Right hindlimb (tissue), 1 donor: ENCODE data around the gene RRP1.

Experiments used
- DNase-seq: peaks from one replicate; pipeline ENCODE4 v3.0.0-alpha.2; 2018

Gene RRP1

GRCh38 chr21:43759651-43760050 lies 29.7 kb upstream of the RRP1 start:
- no peak for DNase-seq

GRCh38 chr21:43760391-43760958 lies 28.9 kb upstream of the RRP1 start:
- no peak for DNase-seq

GRCh38 chr21:43761886-43762285 lies 27.5 kb upstream of the RRP1 start:
- DNase-seq, result no peak

- no peak for DNase-seq
These were observed 26.9 kb upstream of the RRP1 start for GRCh38 chr21:43762303-43763128.

- DNase-seq, result no peak
These were observed 25.4 kb upstream of the RRP1 start for GRCh38 chr21:43763901-43764523.

- DNase-seq, result no peak
These were observed 24.5 kb upstream of the RRP1 start for GRCh38 chr21:43764576-43765495.

DNA sequence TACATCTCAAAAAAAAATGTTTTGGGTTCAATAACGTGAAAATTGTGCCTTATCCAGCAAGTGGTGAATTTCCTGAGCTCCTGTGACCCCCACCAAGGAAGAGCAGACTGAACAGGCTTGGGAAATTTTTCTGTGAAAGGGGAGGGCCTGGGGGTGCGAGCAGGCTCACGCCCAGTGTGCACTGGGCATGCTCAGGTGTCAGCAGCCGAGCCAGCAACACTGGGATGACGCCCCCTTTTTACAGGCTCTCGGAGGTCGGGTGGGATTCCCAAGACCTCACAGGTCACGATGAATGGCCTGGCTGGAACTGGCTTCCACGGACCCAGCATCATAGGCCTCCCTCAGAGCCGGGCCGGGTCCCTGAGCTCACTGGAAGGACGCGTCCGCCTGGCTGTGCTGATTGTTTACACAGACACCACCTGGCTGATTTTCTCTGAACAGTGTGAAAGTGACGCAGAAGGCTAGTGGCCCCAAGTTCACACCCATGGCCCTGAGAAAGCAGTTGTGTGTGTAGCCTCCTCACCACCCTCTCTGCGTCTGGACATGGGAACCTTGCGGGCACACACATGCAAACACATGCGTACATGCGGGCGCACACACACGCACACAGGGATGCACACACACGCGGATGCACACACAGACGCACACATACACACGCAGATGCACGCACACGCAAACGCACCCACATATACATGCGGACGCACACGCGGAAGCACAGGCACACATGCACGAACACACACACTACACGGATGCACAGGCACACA lies 22.5 kb upstream of the RRP1 start:
- DNase-seq, result no peak

GRCh38 chr21:43767498-43767983 lies 21.8 kb upstream of the RRP1 start:
- DNase-seq, result no peak

DNA sequence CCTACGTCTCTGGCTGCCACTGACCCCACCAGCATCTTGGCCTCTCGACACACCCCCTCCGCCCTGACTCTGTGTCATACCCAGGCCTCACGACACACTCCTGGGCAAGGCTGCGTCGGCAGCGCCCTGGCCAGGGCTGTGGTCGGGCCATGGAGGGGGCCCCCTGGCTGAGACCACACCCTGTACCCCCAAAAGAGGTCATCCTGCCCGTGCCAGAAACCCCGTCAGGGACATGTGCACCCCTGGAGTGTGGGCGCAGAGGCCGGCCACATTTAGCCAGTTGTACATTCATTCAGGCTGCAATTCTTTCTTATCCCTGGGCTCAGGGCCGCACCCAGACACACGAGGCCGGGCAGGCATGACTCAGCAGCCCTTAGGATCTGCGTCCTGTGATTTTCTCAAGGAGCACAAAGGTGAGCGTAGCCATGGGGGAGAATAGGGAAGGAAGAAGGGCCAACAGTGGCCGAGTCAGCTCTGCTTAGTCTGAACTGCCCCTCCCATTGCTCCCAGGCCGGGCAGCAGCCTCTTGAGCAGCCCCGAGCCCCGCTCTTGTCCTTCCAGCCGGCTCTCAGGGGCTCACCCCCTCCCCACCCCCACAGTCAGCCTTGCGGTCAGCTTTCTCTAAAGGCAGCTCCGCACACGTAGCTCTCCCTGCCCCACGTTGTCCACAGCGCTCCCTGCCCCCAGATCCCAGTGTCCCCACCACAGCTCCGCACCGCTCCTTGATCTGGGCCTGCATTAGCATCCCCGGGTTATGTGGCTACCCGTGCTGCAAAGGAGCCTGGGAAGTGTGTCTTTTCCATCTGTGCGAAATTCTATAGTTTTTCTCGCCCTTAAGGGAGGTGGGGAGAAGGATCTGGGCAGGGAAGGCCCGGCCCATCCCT lies 21.2 kb upstream of the RRP1 start:
- DNase-seq, result no peak

GRCh38 chr21:43768868-43769167 lies 20.6 kb upstream of the RRP1 start:
- DNase-seq, result no peak

- DNase-seq, result no peak
These were observed 19.9 kb upstream of the RRP1 start for GRCh38 chr21:43769325-43769958.

GRCh38 chr21:43770066-43770655 lies 19.2 kb upstream of the RRP1 start:
- no peak for DNase-seq

GRCh38 chr21:43771199-43771675 lies 18.1 kb upstream of the RRP1 start:
- no peak for DNase-seq

DNA sequence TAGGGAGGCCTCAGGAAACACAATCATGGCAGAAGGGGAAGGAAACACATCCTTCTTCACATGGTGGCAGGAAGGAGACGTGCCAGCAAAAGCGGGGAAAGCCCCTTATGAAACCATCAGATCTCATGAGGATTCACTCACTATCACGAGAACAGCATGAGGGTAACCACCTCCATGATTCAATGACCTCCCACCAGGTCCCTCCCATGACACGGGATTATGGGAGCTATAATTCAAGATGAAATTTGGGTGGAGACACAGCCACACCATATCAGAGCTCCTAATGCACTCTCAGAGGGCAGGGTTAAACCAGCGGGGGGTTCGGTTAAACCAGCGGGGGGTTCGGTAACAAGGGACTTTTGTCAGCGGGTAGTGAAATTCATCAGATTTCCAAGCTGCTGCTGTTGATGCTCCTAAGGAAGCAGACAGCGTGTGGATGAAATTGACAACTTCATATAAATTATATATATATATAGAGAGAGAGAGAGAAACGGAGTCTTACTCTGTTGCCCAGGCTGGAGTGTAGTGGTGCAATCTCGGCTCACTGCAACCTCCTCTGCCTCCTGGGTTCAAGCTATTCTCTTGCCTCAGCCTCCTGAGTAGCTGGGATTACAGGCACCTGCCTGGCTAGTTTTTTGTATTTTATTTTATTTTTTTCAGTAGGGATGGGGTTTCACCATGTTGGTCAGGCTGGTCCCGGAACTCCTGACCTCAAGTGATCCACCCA lies 17.5 kb upstream of the RRP1 start:
- DNase-seq, result no peak

DNA sequence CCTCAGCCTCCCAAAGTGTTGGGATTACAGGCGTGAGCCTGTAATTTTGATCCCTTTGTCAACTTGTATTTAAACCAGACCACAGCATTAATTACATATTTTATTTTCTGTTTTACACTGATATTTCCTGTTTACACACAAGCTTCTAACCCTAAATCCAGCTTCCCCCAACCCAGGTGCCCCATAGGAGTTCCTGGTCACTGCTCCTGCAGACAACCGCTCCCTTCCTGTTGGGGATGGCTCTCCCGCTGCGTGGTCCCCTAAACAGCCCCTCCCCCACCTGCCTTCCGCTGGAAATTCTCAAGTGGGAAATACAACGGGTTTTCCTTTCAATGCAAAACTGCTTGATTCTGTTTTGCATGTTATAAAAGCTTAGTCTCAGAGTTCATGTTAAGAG lies 17.0 kb upstream of the RRP1 start:
- no peak for DNase-seq

DNA sequence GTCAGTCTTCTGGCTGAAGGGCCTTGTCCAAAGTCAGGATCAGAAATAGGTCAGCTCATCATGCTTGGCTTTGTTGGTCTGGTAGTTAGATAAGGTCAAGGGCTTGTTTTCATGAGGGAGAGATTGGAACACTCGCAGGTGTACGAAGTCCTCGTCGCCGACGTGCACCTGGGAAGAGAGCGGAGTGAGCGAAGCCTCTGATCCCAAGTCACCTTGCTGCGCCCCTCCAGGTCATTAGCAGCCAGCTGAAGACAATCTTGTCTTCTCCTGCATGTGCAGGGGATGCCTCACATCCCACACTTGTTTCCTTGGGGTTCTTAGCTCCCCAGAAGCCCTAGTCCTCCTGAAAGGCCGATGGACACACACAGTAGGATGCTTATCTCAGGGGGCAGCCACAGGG lies 15.2 kb upstream of the RRP1 start:
- DNase-seq, result no peak

DNA sequence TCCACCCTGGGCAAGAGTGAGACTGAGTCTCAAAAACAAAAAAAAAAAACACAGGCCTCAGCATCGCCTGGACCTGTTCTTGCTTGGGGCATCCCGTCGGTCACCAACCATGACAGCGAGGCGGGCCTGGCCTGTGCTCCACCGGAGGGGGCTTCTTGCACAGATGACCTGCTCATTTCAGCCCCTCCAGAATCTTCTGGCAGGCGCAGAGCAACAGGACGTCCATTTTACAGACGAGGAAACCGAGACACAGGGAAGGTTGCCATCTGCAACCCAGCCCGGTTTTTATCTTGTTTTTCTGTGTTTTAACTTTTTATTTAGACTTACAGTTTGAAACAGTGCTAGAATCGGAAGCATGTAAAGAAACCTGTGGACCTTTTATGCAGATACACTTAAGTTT lies 14.2 kb upstream of the RRP1 start:
- DNase-seq, result no peak

DNA sequence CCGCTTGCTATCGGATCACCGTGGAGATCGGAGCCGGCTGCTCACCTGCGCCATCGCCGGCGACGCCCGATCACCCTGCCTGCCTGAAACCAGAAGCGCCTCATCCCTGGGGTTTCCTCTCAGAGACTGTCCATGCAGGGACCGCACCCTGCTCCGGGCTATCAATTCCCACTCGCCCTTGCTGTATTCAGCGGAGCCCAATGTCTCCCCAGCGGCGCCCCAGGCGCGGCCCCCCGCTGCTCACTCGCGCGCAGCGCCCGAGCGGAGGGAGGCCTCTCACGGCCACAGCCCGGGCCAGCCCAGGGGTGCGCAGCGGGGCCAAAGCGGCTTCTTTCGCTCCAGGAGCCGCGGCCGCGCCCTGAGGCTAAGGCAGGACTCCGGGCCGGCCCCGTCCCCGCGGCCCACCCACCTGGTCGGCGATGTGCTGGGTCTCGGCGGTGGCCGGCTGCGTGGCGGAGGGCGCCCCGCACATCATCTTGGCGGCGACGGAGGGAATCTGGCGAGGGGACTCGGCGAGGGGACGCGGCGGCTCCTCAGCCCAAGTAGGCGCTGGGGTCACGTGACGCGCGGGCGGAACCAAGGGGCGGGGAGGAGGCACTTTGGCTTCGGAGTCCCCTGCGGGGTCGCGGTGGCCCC lies 13.5 kb upstream of the RRP1 start, which contains the start of gene CSTB:
Gene CSTB (minus strand): TSS at position 514 of the 636 bp plus-strand sequence. CDS start 39 bp downstream, at position 475.
- peak; percentile 83 for DNase-seq

DNA sequence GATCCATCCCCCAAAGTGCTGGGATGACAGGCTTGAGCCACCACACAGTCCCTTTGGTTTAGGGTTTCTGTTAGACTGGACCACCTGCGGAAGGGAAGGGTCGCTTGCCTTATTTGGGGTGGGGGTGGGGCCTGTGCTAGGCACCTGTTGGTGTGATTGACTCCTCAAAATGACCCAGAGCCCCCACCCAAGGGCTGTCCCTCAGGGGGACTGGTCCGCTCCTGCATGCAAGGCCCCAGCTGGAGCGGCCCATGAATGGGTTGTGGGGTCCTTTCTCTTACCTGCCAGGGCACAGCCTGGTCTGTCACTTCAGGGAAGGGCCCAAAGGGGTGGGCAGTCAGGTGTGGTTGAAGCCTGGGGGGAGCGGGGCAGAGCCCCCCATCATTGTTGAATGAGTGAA lies 11.4 kb upstream of the RRP1 start:
- no peak for DNase-seq
